ENCODE results near the gene TBCCD1.

- TF ChIP-seq CTCF (IDR thresholded peaks at IDR 0.05; ENCODE audit: low read length) (no peak), EZH2 (IDR thresholded peaks at IDR 0.05; ENCODE audit: borderline replicate concordance, low read length) (no peak)
Measured at GRCh38 chr3:186599785-186600166, 32.6 kb upstream of the TBCCD1 start.

Data from OCI-LY1 (cell line).